HEK293 (cell line): ENCODE measurements around the gene RECQL.

ENCODE experiments used
- BCL11A ChIP-seq: fragments of 450-650 bp; formaldehyde crosslinking; IDR thresholded peaks from 2 replicates; pipeline ENCODE4 v1.5.1; 2016; ENCODE audit warnings: low read depth, missing biosample characterization, missing genetic modification characterization
- CTCF ChIP-seq: fragments of 450-650 bp; formaldehyde crosslinking; IDR thresholded peaks from 2 replicates; pipeline ENCODE4 v1.5.1; 2016; ENCODE audit warnings: missing biosample characterization, missing genetic modification characterization
- GLI2 ChIP-seq: fragments of 450-650 bp; formaldehyde crosslinking; IDR thresholded peaks from 2 replicates; pipeline ENCODE4; 2017; ENCODE audit warnings: missing biosample characterization, missing genetic modification characterization, low read depth, borderline replicate concordance
- ZBTB26 ChIP-seq: fragments of 450-650 bp; formaldehyde crosslinking; optimal IDR thresholded peaks from 2 replicates; pipeline ENCODE3; 2016; ENCODE audit warnings: missing biosample characterization, mild to moderate bottlenecking, missing genetic modification characterization
- ZBTB6 ChIP-seq: fragments of 450-650 bp; formaldehyde crosslinking; IDR thresholded peaks from 2 replicates; pipeline ENCODE4 v1.5.1; 2017; ENCODE audit warnings: missing biosample characterization, missing genetic modification characterization
- ZBTB7A ChIP-seq: fragments of 450-650 bp; formaldehyde crosslinking; IDR thresholded peaks from 2 replicates; pipeline ENCODE4 v1.5.1; 2016; ENCODE audit warnings: low read depth, missing biosample characterization, missing genetic modification characterization
- ZNF221 ChIP-seq: fragments of 450-650 bp; formaldehyde crosslinking; IDR thresholded peaks from 2 replicates; pipeline ENCODE4 v1.5.1; 2017; ENCODE audit warnings: missing biosample characterization, missing genetic modification characterization, borderline replicate concordance
- ZNF248 ChIP-seq: fragments of 450-650 bp; formaldehyde crosslinking; IDR thresholded peaks from 2 replicates; pipeline ENCODE4 v1.5.1; 2017; ENCODE audit warnings: missing biosample characterization, missing genetic modification characterization
- ZNF274 ChIP-seq, 2 experiments: fragments of 200-500 bp in 1 of 2; fragments of 450-650 bp in 1 of 2; sonication (Bioruptor generic) in 1 of 2; formaldehyde crosslinking in 1 of 2; IDR thresholded peaks; 2 replicates each; pipeline versions ENCODE4 v1.5.1 to v1.6.1; 2014 to 2016; ENCODE audit warnings: borderline replicate concordance in 1 of 2, inconsistent platforms in 1 of 2, low read length in 1 of 2, missing biosample characterization in 1 of 2, missing genetic modification characterization in 1 of 2
- ZNF292 ChIP-seq: fragments of 450-650 bp; formaldehyde crosslinking; IDR thresholded peaks from 2 replicates; pipeline ENCODE4 v1.5.1; 2016; ENCODE audit warnings: low read depth, missing biosample characterization, missing genetic modification characterization, borderline replicate concordance
- ZNF394 ChIP-seq: fragments of 450-650 bp; formaldehyde crosslinking; IDR thresholded peaks from 2 replicates; pipeline ENCODE4 v1.5.1; 2016; ENCODE audit warnings: missing biosample characterization, missing genetic modification characterization, mild to moderate bottlenecking, moderate library complexity, borderline replicate concordance
- ZNF664 ChIP-seq: fragments of 450-650 bp; formaldehyde crosslinking; IDR thresholded peaks from 2 replicates; pipeline ENCODE4 v1.5.1; 2016; ENCODE audit warnings: missing biosample characterization, missing genetic modification characterization

- TF ChIP-seq CTCF (tag by site-specific recombination) (no peak), ZBTB7A (tag by site-specific recombination) (no peak), ZNF292 (no peak), BCL11A (no peak), GLI2 (tag by site-specific recombination) (no peak), ZNF248 (no peak), ZNF221 (tag by site-specific recombination) (no peak), ZNF664 (no peak), ZNF394 (tag by site-specific recombination) (no peak), ZBTB26 (tag by site-specific recombination) (no peak), ZNF274 (IDR thresholded peaks at IDR 0.05; ENCODE audit: low read length) (no peak), ZNF274 (tag by site-specific recombination; IDR thresholded peaks at IDR 0.05; ENCODE audit: borderline replicate concordance) (no peak), ZBTB6 (tag by site-specific recombination) (no peak)
These were observed 62.1 kb downstream of the RECQL start for GRCh38 chr12:21439347-21439746.
